K562 (cell line): Measurements from ENCODE around the gene DTX1. TPM values are rescaled to one million over a fixed set of nuclear protein-coding genes. Genes with fewer than 3 reads are reported as not detected.

Experiments
- ATAC-seq: fragments of 200-7000 bp; cut with Tn5 transposase; 3 replicates; pipeline ENCODE4 v1.9.1; 2020; ENCODE audit warnings: moderate library complexity
- BruUV-seq: library from RNA; stranded (reverse); fragments of 400-500 nt; replicated peaks from 2 replicates; lab custom pipeline; 2021; lab: Mats Ljungman, UMichigan
- CTCF ChIA-PET: fragments of 300-600 bp; formaldehyde crosslinking; extraction: SDS; loops from one replicate; lab custom pipeline; 2021; ENCODE audit warnings: low intra/inter-chr PET ratio; lab: Yijun Ruan, JAX
- POLR2A ChIA-PET: fragments of 300-600, 350-650 bp; sonication (Branson Sonifier 250); formaldehyde crosslinking; extraction: SDS; loops from one replicate; lab custom pipeline; 2021; ENCODE audit warnings: antibody characterized with exemption, inconsistent platforms; lab: Yijun Ruan, JAX
- DNase-seq, 4 experiments: peaks; one replicate each; pipeline versions ENCODE4 v3.0.0 to v3.0.0-alpha.2; 2011 to 2018; ENCODE audit warnings: low spot score in 3 of 4, mixed read lengths in 3 of 4; ENCODE audit errors: extremely low read depth in 1 of 4
- FAIRE-seq: peaks from 2 replicates; lab custom pipeline; 2011; peaks lifted over from hg19 to GRCh38; lab: Jason Lieb, UNC
- H2AFZ ChIP-seq: 2 replicates; pipeline ENCODE4 v1.6.0; 2011; ENCODE audit warnings: low read depth, low read length, control low read depth, inconsistent platforms
- H3K27ac ChIP-seq: fragments of 200-600 bp; 3 replicates; pipeline ENCODE4 v1.8.0; 2011; ENCODE audit warnings: low read depth, mild to moderate bottlenecking, control low read depth, inconsistent platforms, low read length, moderate library complexity, mixed read lengths; ENCODE audit errors: extremely low read depth
- H3K27me3 ChIP-seq, 2 experiments: fragments of 300-600 bp in 1 of 2; 2 replicates in 1 of 2; 3 replicates in 1 of 2; pipeline versions ENCODE4 v1.6.0 to v1.8.0; 2011; ENCODE audit warnings: inconsistent platforms in 2 of 2, low read length in 2 of 2, mild to moderate bottlenecking in 1 of 2, mixed read lengths in 1 of 2, moderate library complexity in 1 of 2; ENCODE audit not compliant: control insufficient read depth in 2 of 2, insufficient read depth in 2 of 2
- H3K36me3 ChIP-seq: fragments of 300-600 bp; 3 replicates; pipeline ENCODE4 v1.8.0; 2011; ENCODE audit warnings: mild to moderate bottlenecking, low read length, inconsistent platforms; ENCODE audit not compliant: control insufficient read depth, insufficient read depth
- H3K4me1 ChIP-seq, 2 experiments: fragments of 200-600 bp in 1 of 2; replicated peaks in 1 of 2; 2 replicates in 1 of 2; 3 replicates in 1 of 2; pipeline versions ENCODE4 v1.5.1 to v1.8.0; 2011; ENCODE audit warnings: inconsistent platforms in 2 of 2, low read length in 2 of 2, mild to moderate bottlenecking in 1 of 2, mixed read lengths in 1 of 2, moderate library complexity in 1 of 2; ENCODE audit not compliant: control insufficient read depth in 2 of 2, insufficient read depth in 2 of 2
- H3K4me2 ChIP-seq: 2 replicates; pipeline ENCODE4 v1.6.1; 2011; ENCODE audit warnings: low read length, control low read depth, inconsistent platforms, mixed read lengths; ENCODE audit not compliant: insufficient read depth
- H3K4me3 ChIP-seq: fragments of 200-600 bp; sonication (generic), shearing (Covaris generic); 2 replicates; pipeline ENCODE4 v1.5.1; 2016; ENCODE audit warnings: control low read depth, inconsistent platforms
- H3K79me2 ChIP-seq: fragments of 200-600 bp; 3 replicates; pipeline ENCODE4 v1.8.0; 2011; ENCODE audit warnings: low read length, inconsistent platforms; ENCODE audit not compliant: control insufficient read depth, insufficient read depth
- H3K9ac ChIP-seq, 2 experiments: 2 replicates each; pipeline versions ENCODE4 v1.6.0 to v1.6.1; 2011; ENCODE audit warnings: low read depth in 2 of 2, low read length in 2 of 2, control low read depth in 1 of 2, inconsistent platforms in 1 of 2, mild to moderate bottlenecking in 1 of 2, mixed read lengths in 1 of 2; ENCODE audit not compliant: insufficient read depth in 1 of 2
- H3K9me1 ChIP-seq: one replicate; pipeline ENCODE4 v1.6.0; 2011; ENCODE audit warnings: inconsistent platforms, mild to moderate bottlenecking, low read length, moderate library complexity; ENCODE audit not compliant: control insufficient read depth, insufficient read depth
- H3K9me3 ChIP-seq: replicated peaks from 2 replicates; pipeline ENCODE4 v1.5.1; 2011; ENCODE audit warnings: low read depth, low read length, inconsistent platforms; ENCODE audit not compliant: control insufficient read depth, insufficient read depth
- H4K20me1 ChIP-seq: replicated peaks from 2 replicates; pipeline ENCODE4 v1.6.1; 2011; ENCODE audit warnings: low read length, inconsistent platforms, mixed read lengths; ENCODE audit not compliant: control insufficient read depth, insufficient read depth
- ADNP ChIP-seq: fragments of 200-800 bp; sonication (Bioruptor generic); IDR thresholded peaks from 2 replicates; pipeline ENCODE4 v1.6.1; 2016; ENCODE audit warnings: missing genetic modification characterization, missing compliant biosample characterization
- BCOR ChIP-seq: fragments of 450-650 bp; IDR thresholded peaks from 2 replicates; pipeline ENCODE4 v1.6.1; 2016
- CEBPG ChIP-seq, 3 experiments: fragments of 200-800 bp in 1 of 3; sonication (Bioruptor generic) in 1 of 3; sonication (generic) in 1 of 3; formaldehyde crosslinking in 1 of 3; IDR thresholded peaks in 2 of 3; conservative IDR thresholded peaks in 1 of 3; 2 replicates each; pipeline versions ENCODE4 v1.6.1 to v1.8.0; 2016 to 2022; ENCODE audit warnings: missing compliant biosample characterization in 2 of 3, missing genetic modification characterization in 2 of 3, mild to moderate bottlenecking in 1 of 3, missing genetic modification reagents in 1 of 3
- HOMEZ ChIP-seq: fragments of 250-450 bp; sonication (Bioruptor Pico); IDR thresholded peaks from 2 replicates; pipeline ENCODE4 v1.4.0; 2020; ENCODE audit warnings: mild to moderate bottlenecking, moderate library complexity
- KDM1A ChIP-seq, 2 experiments: fragments of 450-650 bp; IDR thresholded peaks; 2 replicates each; pipeline ENCODE4 v1.6.1; 2016; ENCODE audit warnings: mild to moderate bottlenecking in 2 of 2
- RBM25 ChIP-seq: fragments of 200-400 bp; formaldehyde crosslinking; IDR thresholded peaks from 2 replicates; pipeline ENCODE4 v1.6.1; 2018; ENCODE audit warnings: low read length, low read depth, moderate library complexity; ENCODE audit not compliant: severe bottlenecking
- SPI1 ChIP-seq: IDR thresholded peaks from 2 replicates; pipeline ENCODE4 v1.6.1; 2011; ENCODE audit warnings: low read depth, low read length, control low read depth, borderline replicate concordance
- ZNF41 ChIP-seq: fragments of 250-450 bp; sonication (Bioruptor Pico); conservative IDR thresholded peaks from 2 replicates; pipeline ENCODE4 v1.4.0; 2020; ENCODE audit warnings: mild to moderate bottlenecking
- ZNF436 ChIP-seq: fragments of 250-450, 450-650 bp; sonication (Bioruptor Pico); formaldehyde crosslinking; IDR thresholded peaks from 2 replicates; pipeline ENCODE4 v1.7.0; 2020; ENCODE audit warnings: mild to moderate bottlenecking
- WGBS: fragments of 100-300 bp; shearing (Covaris generic); methylation state at CpG from one replicate; pipeline ENCODE4 v1.1.6; 2016; ENCODE audit warnings: low coverage, mixed read lengths; ENCODE audit not compliant: insufficient coverage; ENCODE audit errors: missing lambda C conversion rate; 5-methylcytosine and 5-hydroxymethylcytosine counted together
- in situ Hi-C: fragments of 300-500 bp; cut with MboI; formaldehyde crosslinking; loops from 4 replicates; pipeline ENCODE4 v1.15.0; 2018; ENCODE audit warnings: inconsistent platforms, mixed read lengths
- intact Hi-C: fragments of 100-400 bp; cut with micrococcal nuclease; formaldehyde crosslinking; loops from 2 replicates; pipeline ENCODE4 v1.14.2; 2022
- polyA plus RNA-seq, 8 experiments: library from polyadenylated mRNA; depleted of rRNA in 4 of 8; stranded (reverse) in 5 of 8; unstranded in 3 of 8; fragments of >200 nt; fragmentation: Nextera tagmentation in 2 of 8; fragmentation: Illumina TruSeq in 1 of 8; extraction: Ambion mirVana in 2 of 8; extraction: Trizol in 1 of 8; gene quantifications; 2 replicates each; pipeline versions ENCODE4 v1.2.1 to v1.2.3, GENCODE V29; 2011 to 2014; ENCODE audit warnings: inconsistent platforms in 1 of 8, missing spikeins in 1 of 8
- total RNA-seq, 7 experiments: library from RNA; depleted of rRNA in 6 of 7; stranded (reverse); fragments of >200 nt in 6 of 7; fragmentation: Illumina TruSeq in 2 of 7; extraction: Trizol in 2 of 7; gene quantifications; 2 replicates each; pipeline versions ENCODE4 v1.2.1 to v1.2.3, GENCODE V29; 2011 to 2021; ENCODE audit warnings: low replicate concordance in 1 of 7

DTX1 gene
- total and polyA plus RNA-seq, 9 of the 15 experiments (the other 6 are each of a cell fraction or from before 2014, with no cell fraction given), result not detected

DNA sequence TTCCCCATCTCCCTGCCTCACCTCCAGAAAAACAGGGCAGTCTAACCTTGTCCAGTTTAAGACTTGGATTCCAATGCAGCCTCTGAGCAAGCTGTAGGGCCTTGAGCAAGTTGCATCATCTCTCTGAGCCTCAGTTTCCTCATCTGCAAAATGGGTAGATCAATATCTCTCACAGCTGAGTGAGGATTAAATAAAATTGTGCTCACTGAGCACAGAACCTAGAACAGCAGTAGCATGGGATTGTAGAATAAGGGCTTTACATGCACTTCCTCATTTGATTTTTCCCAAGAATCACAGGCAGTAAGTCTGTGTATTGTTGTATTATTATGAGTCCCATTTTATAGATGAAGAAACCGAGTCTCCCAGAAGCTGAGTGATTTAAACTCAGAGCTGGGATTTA, 2.0 kb downstream of the DTX1 start:
- in situ Hi-C loops (no loop called here), intact Hi-C loops (no loop called here)
- Histone ChIP-seq H3K4me3 (no peak overlapping the region), H3K9ac (no peak overlapping the region), H3K4me1 (peaks cover 0 to 18% of the 10 kb centered on the region in 2 experiments; a peak in 1 of 5 replicates), H3K9me1 (no peaks in the 10 kb centered on the region), H2AFZ (no peak overlapping the region), H3K36me3 (no peaks in the 10 kb centered on the region), H3K4me2 (no peak overlapping the region), H3K79me2 (no peaks in the 10 kb centered on the region), H4K20me1 (peaks cover 6% of the 10 kb centered on the region), H3K27ac (no peak overlapping the region), H3K9me3 (no peaks in the 10 kb centered on the region), H3K27me3 (peaks cover 8 to 50% of the 10 kb centered on the region in 2 experiments; a peak in 3 of 5 replicates)
- FAIRE-seq, result no peak
- peak; percentile 62; the same call in 1 of the 2 replicates for TF ChIP-seq SPI1
- no peak for TF ChIP-seq HOMEZ
- TF ChIP-seq CEBPG (CRISPR knock-in tag; IDR thresholded peaks at IDR 0.05), result 0 out of 2 replicates have a peak, but pooled peaks have one; percentile 27
- TF ChIP-seq CEBPG (tag; conservative IDR thresholded peaks at IDR 0.05 in 1 of 2, IDR thresholded peaks at IDR 0.05 in 1 of 2), result peak in 1 of 2 experiments; percentile 40; a peak in 1 of 4 replicates
- peak; percentile 79 for TF ChIP-seq RBM25
- TF ChIP-seq ZNF436 (CRISPR knock-in tag), result no peak
- TF ChIP-seq ZNF41 (CRISPR knock-in tag), result no peak
- TF ChIP-seq ADNP (tag), result 0 out of 2 replicates have a peak, but pooled peaks have one; percentile 55
- TF ChIP-seq KDM1A (IDR thresholded peaks at IDR 0.05), result peak in 1 of 2 experiments; percentile 36; a peak in 1 of 4 replicates
- TF ChIP-seq BCOR, result peak; percentile 76
- 0% methylated on average over 1 of the region's 1 CpG for WGBS
- ChIA-PET CTCF (no interaction called here), POLR2A (no interaction called here)
- ATAC-seq, result no peak
- no peak for DNase-seq
- no TSS peak for BruUV-seq
